ENCODE data around the gene PITPNC1. TPM values are rescaled to one million over a fixed set of nuclear protein-coding genes. Genes with fewer than 3 reads are reported as not detected.

PITPNC1 gene
- total RNA-seq, 6 donors from 2014 or later: 8.5 to 23.3 (median 13.7) TPM

DNA sequence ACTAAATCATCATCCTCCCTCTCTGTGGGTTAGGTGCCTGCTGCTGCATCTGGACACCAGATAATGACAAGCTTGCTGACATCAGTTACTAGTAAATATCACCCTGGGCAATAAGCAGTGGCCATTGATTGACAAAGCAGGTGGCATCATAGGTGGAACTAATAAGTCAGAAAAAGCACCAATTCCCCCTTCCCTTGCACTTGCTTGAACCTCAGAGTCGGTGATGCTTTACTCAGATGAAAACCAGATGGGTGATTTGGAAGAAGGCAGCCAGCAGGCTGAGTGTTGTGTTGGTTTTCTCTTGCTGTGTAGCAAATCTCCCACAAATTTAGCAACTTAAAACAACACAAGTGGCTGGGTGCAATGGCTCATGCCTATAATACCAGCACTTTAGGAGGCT is 193.7 kb downstream of the PITPNC1 start:
- Histone ChIP-seq H3K4me3 (no peak overlapping the region), H3K4me1 (no peaks in the 10 kb centered on the region), H3K9me3 (no peaks in the 10 kb centered on the region), H3K27me3 (no peaks in the 10 kb centered on the region), H3K36me3 (no peaks in the 10 kb centered on the region), H3K27ac (no peak overlapping the region)
- DNase-seq (no peak), ATAC-seq (ENCODE audit: low FRiP score in 2 of 2) (no peak)
- no peak for TF ChIP-seq POLR2AphosphoS5 (IDR thresholded peaks at IDR 0.05)
- TF ChIP-seq, protein P1, sequence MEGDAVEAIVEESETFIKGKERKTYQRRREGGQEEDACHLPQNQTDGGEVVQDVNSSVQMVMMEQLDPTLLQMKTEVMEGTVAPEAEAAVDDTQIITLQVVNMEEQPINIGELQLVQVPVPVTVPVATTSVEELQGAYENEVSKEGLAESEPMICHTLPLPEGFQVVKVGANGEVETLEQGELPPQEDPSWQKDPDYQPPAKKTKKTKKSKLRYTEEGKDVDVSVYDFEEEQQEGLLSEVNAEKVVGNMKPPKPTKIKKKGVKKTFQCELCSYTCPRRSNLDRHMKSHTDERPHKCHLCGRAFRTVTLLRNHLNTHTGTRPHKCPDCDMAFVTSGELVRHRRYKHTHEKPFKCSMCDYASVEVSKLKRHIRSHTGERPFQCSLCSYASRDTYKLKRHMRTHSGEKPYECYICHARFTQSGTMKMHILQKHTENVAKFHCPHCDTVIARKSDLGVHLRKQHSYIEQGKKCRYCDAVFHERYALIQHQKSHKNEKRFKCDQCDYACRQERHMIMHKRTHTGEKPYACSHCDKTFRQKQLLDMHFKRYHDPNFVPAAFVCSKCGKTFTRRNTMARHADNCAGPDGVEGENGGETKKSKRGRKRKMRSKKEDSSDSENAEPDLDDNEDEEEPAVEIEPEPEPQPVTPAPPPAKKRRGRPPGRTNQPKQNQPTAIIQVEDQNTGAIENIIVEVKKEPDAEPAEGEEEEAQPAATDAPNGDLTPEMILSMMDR (IDR thresholded peaks at IDR 0.05): no peak
- no peak for TF ChIP-seq EP300 (IDR thresholded peaks at IDR 0.05)
- TF ChIP-seq POLR2A (IDR thresholded peaks at IDR 0.05): no peak
- WGBS, 2 donors: 82 to 100% methylated on average over 1 of the region's 1 CpG

GRCh38 chr17:67571478-67571877 is 194.4 kb downstream of the PITPNC1 start:
- Histone ChIP-seq H3K27ac (no peak overlapping the region), H3K4me1 (no peaks in the 10 kb centered on the region), H3K27me3 (no peaks in the 10 kb centered on the region), H3K4me3 (no peak overlapping the region), H3K36me3 (no peaks in the 10 kb centered on the region), H3K9me3 (no peaks in the 10 kb centered on the region)
- ATAC-seq (ENCODE audit: low FRiP score in 2 of 2): no peak
- 83 to 91% methylated on average over 6 of the region's 6 CpGs for WGBS, 2 donors
- DNase-seq: no peak
- no peak for TF ChIP-seq POLR2A (IDR thresholded peaks at IDR 0.05)
- TF ChIP-seq, protein P1 (IDR thresholded peaks at IDR 0.05): no peak
- TF ChIP-seq POLR2AphosphoS5 (IDR thresholded peaks at IDR 0.05): no peak
- no peak for TF ChIP-seq EP300 (IDR thresholded peaks at IDR 0.05)

GRCh38 chr17:67573987-67574657 is 197.0 kb downstream of the PITPNC1 start:
- 92 to 95% methylated on average over 4 of the region's 4 CpGs for WGBS, 2 donors
- Histone ChIP-seq H3K27me3 (no peaks in the 10 kb centered on the region), H3K4me3 (no peak overlapping the region), H3K27ac (no peak overlapping the region), H3K9me3 (no peaks in the 10 kb centered on the region), H3K4me1 (no peaks in the 10 kb centered on the region), H3K36me3 (peaks cover 0 to 11% (median 2%) of the 10 kb centered on the region in 4 donors)
- ATAC-seq (ENCODE audit: low FRiP score in 2 of 2) (no peak), DNase-seq (no peak)
- TF ChIP-seq EP300 (IDR thresholded peaks at IDR 0.05) (no peak), POLR2AphosphoS5 (IDR thresholded peaks at IDR 0.05) (no peak), POLR2A (IDR thresholded peaks at IDR 0.05) (no peak)
- TF ChIP-seq, protein P1 (IDR thresholded peaks at IDR 0.05): no peak

DNA sequence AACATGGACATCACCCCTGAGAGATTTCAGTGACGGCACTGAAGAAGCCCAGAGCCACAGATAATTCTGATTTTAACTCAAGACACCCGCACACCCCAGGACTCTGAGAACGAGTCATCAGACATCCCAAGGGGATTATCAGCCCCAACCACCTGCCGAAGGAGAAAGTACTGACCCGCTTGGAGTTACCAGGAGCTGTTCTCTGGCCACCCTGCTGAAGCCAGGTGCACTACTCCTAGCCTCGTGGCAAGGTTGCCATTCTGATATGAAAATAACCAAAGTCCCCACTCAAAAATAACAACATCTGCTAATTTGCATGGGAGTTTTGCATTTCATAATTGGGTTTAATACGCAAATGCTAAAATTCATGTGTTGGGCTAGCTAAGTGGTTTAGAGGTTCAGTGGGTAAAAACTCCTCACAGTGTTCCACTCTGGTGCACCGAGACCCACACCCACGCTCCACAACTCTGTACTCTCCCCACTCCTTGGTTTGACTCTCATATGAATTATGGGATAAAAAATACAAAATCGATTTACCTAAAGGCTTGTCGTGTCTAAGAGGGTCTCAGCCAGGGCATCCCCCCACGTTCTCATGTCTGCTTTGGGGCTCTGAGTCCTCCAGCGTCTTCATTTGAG is 197.7 kb downstream of the PITPNC1 start:
- no peaks in the 10 kb centered on the region for H3K4me1 ChIP-seq
- no peak overlapping the region for H3K27ac ChIP-seq
- H3K4me3 ChIP-seq: no peak overlapping the region
- ATAC-seq (ENCODE audit: low FRiP score in 2 of 2) (no peak), DNase-seq (no peak)
- peaks cover 0 to 11% (median 2%) of the 10 kb centered on the region in 4 donors for H3K36me3 ChIP-seq
- no peak for TF ChIP-seq POLR2AphosphoS5 (IDR thresholded peaks at IDR 0.05)
- H3K9me3 ChIP-seq: no peaks in the 10 kb centered on the region
- no peaks in the 10 kb centered on the region for H3K27me3 ChIP-seq
- WGBS, 2 donors: 93 to 95% methylated on average over 13 of the region's 13 CpGs

GRCh38 chr17:67575325-67575724 is 198.2 kb downstream of the PITPNC1 start:
- Histone ChIP-seq H3K27me3 (no peaks in the 10 kb centered on the region), H3K4me1 (no peaks in the 10 kb centered on the region), H3K9me3 (no peaks in the 10 kb centered on the region), H3K4me3 (no peak overlapping the region), H3K36me3 (peaks cover 0 to 11% (median 2%) of the 10 kb centered on the region in 4 donors), H3K27ac (no peak overlapping the region)
- 84 to 87% methylated on average over 13 of the region's 13 CpGs for WGBS, 2 donors
- TF ChIP-seq, protein P1 (IDR thresholded peaks at IDR 0.05): no peak
- TF ChIP-seq POLR2A (IDR thresholded peaks at IDR 0.05) (no peak), EP300 (IDR thresholded peaks at IDR 0.05) (no peak), POLR2AphosphoS5 (IDR thresholded peaks at IDR 0.05) (no peak)
- ATAC-seq (ENCODE audit: low FRiP score in 2 of 2): no peak
- DNase-seq: no peak

Measured in upper lobe of left lung (tissue), 6 donors.